Neural progenitor cell (in vitro differentiated cells): Measurements from ENCODE around the gene MYORG. TPM values are rescaled to one million over a fixed set of nuclear protein-coding genes. Genes with fewer than 3 reads are reported as not detected.

Source experiments
- DNase-seq: peaks from one replicate; pipeline ENCODE4 v3.0.0-alpha.2; 2016; ENCODE audit warnings: low spot score
- H2AFZ ChIP-seq: fragments of 200-600 bp; sonication (generic); replicated peaks from 2 replicates; pipeline ENCODE4 v1.6.1; 2016; ENCODE audit warnings: antibody characterized with exemption
- H3F3A ChIP-seq: fragments of 200-600 bp; sonication (generic); 2 replicates; pipeline ENCODE4 v1.6.1; 2016; ENCODE audit warnings: antibody characterized with exemption, low read depth
- H3K27ac ChIP-seq: fragments of 200-600 bp; sonication (generic); 2 replicates; pipeline ENCODE4 v1.5.1; 2016; ENCODE audit warnings: mild to moderate bottlenecking
- H3K27me3 ChIP-seq: fragments of 200-600 bp; sonication (generic); 2 replicates; pipeline ENCODE4 v1.6.1; 2016; ENCODE audit warnings: mild to moderate bottlenecking, moderate library complexity
- H3K36me3 ChIP-seq: fragments of 200-600 bp; sonication (generic); 2 replicates; pipeline ENCODE4 v1.5.1; 2016
- H3K4me1 ChIP-seq: fragments of 200-600 bp; sonication (generic); 2 replicates; pipeline ENCODE4 v1.6.1; 2016; ENCODE audit warnings: mixed run types
- H3K4me2 ChIP-seq: fragments of 200-600 bp; sonication (generic); 2 replicates; pipeline ENCODE4 v1.6.1; 2016
- H3K4me3 ChIP-seq: fragments of 200-600 bp; sonication (generic); 2 replicates; pipeline ENCODE4 v1.5.1; 2016
- H3K79me2 ChIP-seq: fragments of 200-600 bp; sonication (generic); 2 replicates; pipeline ENCODE4 v1.6.1; 2016; ENCODE audit warnings: low read depth
- H3K9ac ChIP-seq: fragments of 200-600 bp; sonication (generic); 2 replicates; pipeline ENCODE4 v1.6.1; 2016
- H3K9me3 ChIP-seq: fragments of 200-600 bp; sonication (generic); 2 replicates; pipeline ENCODE4 v1.5.1; 2016; ENCODE audit warnings: low read depth
- H4K20me1 ChIP-seq: fragments of 200-600 bp; sonication (generic); 2 replicates; pipeline ENCODE4 v1.6.1; 2016; ENCODE audit warnings: low read depth
- H3K27ac Mint-ChIP-seq: 3 replicates; pipeline ENCODE4 v1.8.0; 2021; ENCODE audit warnings: mixed read lengths
- H3K27me3 Mint-ChIP-seq: 2 replicates; pipeline ENCODE4 v1.8.0; 2022; ENCODE audit warnings: low read depth, mild to moderate bottlenecking, inconsistent platforms, moderate library complexity, mixed read lengths; ENCODE audit not compliant: insufficient read depth
- H3K36me3 Mint-ChIP-seq: 3 replicates; pipeline ENCODE4 v1.8.0; 2021; ENCODE audit warnings: mixed read lengths
- H3K4me1 Mint-ChIP-seq: 3 replicates; pipeline ENCODE4 v1.8.0; 2021; ENCODE audit warnings: mixed read lengths
- H3K4me3 Mint-ChIP-seq: 3 replicates; pipeline ENCODE4 v1.8.0; 2021; ENCODE audit warnings: mild to moderate bottlenecking, moderate library complexity, mixed read lengths
- H3K9me3 Mint-ChIP-seq: 3 replicates; pipeline ENCODE4 v1.8.0; 2020; ENCODE audit warnings: mixed read lengths
- CTCF ChIP-seq: fragments of 200-600 bp; sonication (generic); IDR thresholded peaks from 2 replicates; pipeline ENCODE4 v1.5.1; 2017; ENCODE audit warnings: antibody characterized with exemption, mild to moderate bottlenecking
- EZH2 ChIP-seq: fragments of 200-600 bp; sonication (generic); IDR thresholded peaks from 2 replicates; pipeline ENCODE4 v1.6.1; 2017; ENCODE audit warnings: antibody characterized with exemption, mild to moderate bottlenecking, moderate library complexity
- EZH2phosphoT487 ChIP-seq: fragments of 200-600 bp; sonication (generic); IDR thresholded peaks from 2 replicates; pipeline ENCODE4 v1.6.1; 2017; ENCODE audit warnings: antibody characterized with exemption
- total RNA-seq: library from RNA; depleted of rRNA; stranded (reverse); fragments of >200 nt; gene quantifications from 2 replicates; pipeline ENCODE4 v1.2.3, GENCODE V29; 2015; ENCODE audit warnings: low replicate concordance

MYORG gene
- total RNA-seq, 1 donor from 2014 or later = 0.04 TPM

DNA sequence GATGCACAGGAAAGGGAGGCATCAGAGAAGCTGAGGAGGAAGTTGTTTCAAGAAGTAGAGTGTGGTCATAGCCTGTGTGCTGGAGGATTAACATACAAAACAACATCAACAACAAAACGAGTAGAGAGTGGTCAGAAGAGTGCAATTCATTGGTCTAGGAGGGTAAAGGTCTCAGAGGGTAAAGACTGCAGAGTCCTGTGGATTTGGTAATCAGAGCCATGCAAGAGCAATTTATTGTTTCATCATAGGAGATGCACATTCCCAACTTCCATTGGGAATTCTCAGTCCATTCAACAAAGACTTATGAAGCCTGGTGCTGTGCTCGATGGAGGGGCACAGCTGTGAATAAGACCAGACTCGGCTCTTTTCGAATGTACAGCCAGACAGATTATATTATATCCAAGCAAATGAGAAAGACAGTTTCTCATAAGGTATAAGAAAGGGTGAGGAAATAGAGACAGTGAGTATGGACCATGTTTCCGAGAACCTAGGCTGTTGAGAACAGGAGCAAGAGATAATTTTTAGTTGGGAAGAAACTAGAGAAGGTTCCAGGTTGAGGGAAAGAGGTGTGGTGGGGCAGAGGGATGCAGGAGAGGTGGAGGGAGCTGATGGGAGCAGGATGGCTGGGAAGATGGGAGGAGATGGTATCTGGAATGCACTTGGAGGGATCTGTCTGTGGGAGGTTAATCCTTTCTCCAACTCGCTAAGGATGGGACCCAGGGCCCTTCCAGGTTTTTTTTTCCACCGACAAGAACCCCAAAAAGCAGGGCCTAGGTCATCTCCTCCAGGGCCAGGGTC, 7.9 kb upstream of the MYORG start:
- H3K4me1 Mint-ChIP-seq = peaks cover 19% of the 10 kb centered on the region
- TF ChIP-seq EZH2phosphoT487 (no peak), CTCF (no peak), EZH2 (no peak)
- H3K9me3 Mint-ChIP-seq = peaks cover 2% of the 10 kb centered on the region
- H3K4me3 ChIP-seq = no peak overlapping the region
- H3F3A ChIP-seq = peaks cover 13% of the 10 kb centered on the region
- H3K4me1 ChIP-seq = peaks cover 7% of the 10 kb centered on the region
- no peak overlapping the region for H3K27ac ChIP-seq
- no peaks in the 10 kb centered on the region for H3K36me3 ChIP-seq
- H3K79me2 ChIP-seq = no peaks in the 10 kb centered on the region
- no peak overlapping the region for H3K9ac ChIP-seq
- H3K4me2 ChIP-seq = no peak overlapping the region
- peaks cover 29% of the 10 kb centered on the region for H3K27me3 Mint-ChIP-seq
- H2AFZ ChIP-seq = no peak overlapping the region
- no peak overlapping the region for H3K4me3 Mint-ChIP-seq
- no peak for DNase-seq
- H3K36me3 Mint-ChIP-seq = no peaks in the 10 kb centered on the region
- no peaks in the 10 kb centered on the region for H3K9me3 ChIP-seq
- H4K20me1 ChIP-seq = peaks cover 7% of the 10 kb centered on the region
- peak overlapping the region; percentile 42 for H3K27ac Mint-ChIP-seq
- peaks cover 54% of the 10 kb centered on the region for H3K27me3 ChIP-seq

- Histone ChIP-seq H3K9me3 (no peaks in the 10 kb centered on the region), H3K27ac (no peak overlapping the region), H3K4me3 (no peak overlapping the region), H3F3A (peaks cover 13% of the 10 kb centered on the region), H3K9ac (no peak overlapping the region), H3K4me2 (no peak overlapping the region), H2AFZ (no peak overlapping the region), H4K20me1 (peaks cover 7% of the 10 kb centered on the region), H3K79me2 (no peaks in the 10 kb centered on the region), H3K4me1 (peaks cover 7% of the 10 kb centered on the region), H3K27me3 (peaks cover 61% of the 10 kb centered on the region), H3K36me3 (no peaks in the 10 kb centered on the region)
- Mint-ChIP-seq H3K4me3 (no peak overlapping the region), H3K27me3 (peaks cover 34% of the 10 kb centered on the region), H3K27ac (no peak overlapping the region), H3K9me3 (peaks cover 2% of the 10 kb centered on the region), H3K4me1 (peaks cover 24% of the 10 kb centered on the region), H3K36me3 (no peaks in the 10 kb centered on the region)
- TF ChIP-seq EZH2phosphoT487 (no peak), CTCF (no peak), EZH2 (no peak)
- DNase-seq = no peak
These were observed 7.2 kb upstream of the MYORG start for GRCh38 chr9:34383904-34384303.

DNA sequence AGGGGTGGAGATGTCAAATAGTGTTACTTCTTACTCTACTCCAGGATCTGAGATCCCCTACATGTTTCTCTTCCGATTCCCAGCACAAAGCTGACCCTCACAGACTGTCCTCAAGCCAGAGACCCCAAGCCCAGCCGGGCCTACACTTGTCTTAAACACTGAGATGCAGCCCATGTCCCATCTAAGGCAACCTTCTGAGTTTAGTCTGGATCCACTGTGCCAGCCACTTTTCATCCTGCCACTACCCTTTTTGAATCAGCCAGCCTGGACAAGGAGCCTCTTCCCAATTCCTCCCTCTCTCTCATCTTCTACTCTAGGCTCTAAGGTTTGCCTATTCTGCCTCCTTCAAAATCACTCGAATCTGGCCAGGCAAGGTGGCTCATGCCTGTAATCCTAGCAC, 6.2 kb upstream of the MYORG start:
- H3K4me1 Mint-ChIP-seq = peaks cover 24% of the 10 kb centered on the region
- peaks cover 43% of the 10 kb centered on the region for H3K27me3 Mint-ChIP-seq
- H3K9ac ChIP-seq = no peak overlapping the region
- no peaks in the 10 kb centered on the region for H3K9me3 ChIP-seq
- H3K4me3 ChIP-seq = no peak overlapping the region
- no peak overlapping the region for H3K4me3 Mint-ChIP-seq
- H2AFZ ChIP-seq = no peak overlapping the region
- no peak overlapping the region for H3K4me2 ChIP-seq
- H3K4me1 ChIP-seq = peaks cover 7% of the 10 kb centered on the region
- no peak overlapping the region for H3K27ac ChIP-seq
- no peak overlapping the region for H3K27ac Mint-ChIP-seq
- H3K9me3 Mint-ChIP-seq = peaks cover 2% of the 10 kb centered on the region
- H3K36me3 ChIP-seq = no peaks in the 10 kb centered on the region
- no peak for DNase-seq
- no peaks in the 10 kb centered on the region for H3K79me2 ChIP-seq
- peaks cover 7% of the 10 kb centered on the region for H4K20me1 ChIP-seq
- peaks cover 71% of the 10 kb centered on the region for H3K27me3 ChIP-seq
- TF ChIP-seq CTCF (no peak), EZH2phosphoT487 (no peak), EZH2 (no peak)
- H3K36me3 Mint-ChIP-seq = no peaks in the 10 kb centered on the region
- peaks cover 13% of the 10 kb centered on the region for H3F3A ChIP-seq
